Measurements from ENCODE around the gene USP6NL.
A peak's percentile ranks its signal among the peaks of the same experiment; 100 is the strongest.
"Not testable (repeated sequence)": the region's sequence is repeated elsewhere in the genome, so short reads cannot be mapped to it uniquely, and the experiment has no call there.

USP6NL gene

GRCh38 chr10:11515596-11516430 is 95.6 kb downstream of the USP6NL start:
- DNase-seq (ENCODE audit: low spot score) = peak; percentile 67

DNA sequence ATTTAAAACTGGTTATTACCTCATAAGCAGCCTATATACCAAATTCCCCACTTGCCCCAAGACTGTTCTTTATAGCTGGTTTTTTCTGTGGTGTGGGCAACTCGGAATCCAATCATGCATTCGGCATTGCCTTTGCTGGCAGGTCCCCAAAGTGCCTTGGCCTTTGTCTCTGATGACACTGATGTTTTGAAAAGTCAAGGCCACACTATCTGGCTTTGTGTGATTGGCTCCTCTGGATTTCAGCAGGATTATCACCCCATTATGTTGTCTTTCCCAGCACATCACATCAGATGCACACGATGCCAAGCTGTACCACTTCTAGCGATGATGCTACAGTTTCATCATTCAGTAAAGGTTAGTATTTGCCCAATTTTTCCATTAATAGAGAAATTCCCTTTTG is 97.7 kb downstream of the USP6NL start:
- DNase-seq (ENCODE audit: low spot score) = no peak

- no peak for DNase-seq (ENCODE audit: low spot score)
Measured at GRCh38 chr10:11512596-11512995, 98.9 kb downstream of the USP6NL start.

DNA sequence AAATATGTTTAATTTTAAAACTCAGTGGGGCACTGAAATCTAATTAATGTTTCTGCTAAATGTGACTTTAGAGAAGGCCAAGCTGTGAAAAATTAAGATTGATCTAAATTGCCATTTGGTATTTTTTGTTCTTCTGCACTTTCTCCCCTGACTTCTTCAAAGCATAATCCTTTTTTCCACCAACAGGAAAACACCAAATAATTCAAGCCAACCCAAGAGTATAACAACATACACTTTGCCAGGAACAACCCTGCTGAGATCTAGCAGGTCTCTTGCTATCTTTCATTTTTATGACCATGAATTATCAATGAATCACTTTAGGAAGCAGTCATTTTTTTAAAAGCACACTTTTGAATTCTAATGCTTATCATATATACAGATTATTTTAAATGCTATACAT is 100.1 kb downstream of the USP6NL start:
- DNase-seq (ENCODE audit: low spot score) = no peak

DNA sequence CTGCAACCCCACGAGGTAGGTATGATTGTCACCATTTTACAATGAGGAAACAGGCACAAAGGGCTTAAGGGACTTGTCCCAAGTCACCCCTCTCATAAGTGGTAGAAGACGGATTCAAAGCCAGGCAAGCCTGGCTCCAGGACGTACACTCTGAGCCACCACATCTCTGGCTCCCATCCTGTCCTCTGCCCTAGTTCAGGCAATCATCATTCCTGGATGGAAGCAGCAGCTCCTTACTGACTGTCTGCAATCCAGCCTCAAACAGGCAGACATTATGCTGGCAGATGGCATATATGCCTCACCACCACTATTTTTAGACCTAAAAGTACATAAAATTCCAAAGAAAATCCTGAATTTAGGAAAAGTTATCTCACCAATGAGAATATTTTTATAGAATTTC is 100.7 kb downstream of the USP6NL start:
- DNase-seq (ENCODE audit: low spot score) = no peak

DNA sequence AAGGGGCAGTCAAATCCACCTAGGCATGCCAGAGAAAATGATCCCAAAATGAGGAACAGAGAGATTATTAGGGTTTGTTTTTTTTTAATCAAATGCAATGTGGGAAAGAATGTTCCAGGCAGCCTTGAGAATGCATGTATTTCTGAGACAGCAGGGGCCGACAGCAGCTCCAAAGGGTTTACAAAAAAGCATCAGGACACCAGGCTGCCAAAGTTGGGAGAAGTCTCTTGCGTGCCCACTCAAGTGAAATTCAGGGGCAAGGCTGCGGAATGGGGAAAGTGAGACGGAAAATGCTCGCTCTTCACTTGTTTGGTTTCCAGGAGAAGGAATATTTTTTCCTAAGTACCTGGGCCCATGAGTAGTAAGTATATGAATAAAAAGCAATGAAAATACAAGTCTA is 101.2 kb downstream of the USP6NL start:
- no peak for DNase-seq (ENCODE audit: low spot score)

DNA sequence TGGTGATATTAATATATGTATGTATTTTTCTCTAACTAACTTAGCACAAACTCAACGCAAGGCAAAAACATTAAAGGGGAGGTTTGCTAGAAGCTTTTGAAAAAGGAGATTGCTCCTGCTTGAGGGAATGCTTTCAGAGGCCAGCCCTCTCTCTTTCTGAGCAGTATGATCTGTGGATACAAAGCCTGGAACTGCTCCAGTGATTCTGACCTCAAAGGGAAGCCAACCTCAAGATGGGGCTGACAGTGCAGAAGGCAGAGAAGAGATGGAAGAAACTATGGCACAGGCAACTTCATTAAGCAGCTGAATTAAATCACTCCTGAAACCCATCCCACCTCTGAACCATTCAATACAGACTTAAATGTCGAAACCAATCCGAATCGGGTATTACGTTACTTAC is 102.4 kb downstream of the USP6NL start:
- no peak for DNase-seq (ENCODE audit: low spot score)

GRCh38 chr10:11506247-11506789 is 105.1 kb downstream of the USP6NL start:
- no peak for DNase-seq (ENCODE audit: low spot score)

- DNase-seq (ENCODE audit: low spot score) = no peak
Measured at GRCh38 chr10:11505639-11506038, 105.8 kb downstream of the USP6NL start.

DNA sequence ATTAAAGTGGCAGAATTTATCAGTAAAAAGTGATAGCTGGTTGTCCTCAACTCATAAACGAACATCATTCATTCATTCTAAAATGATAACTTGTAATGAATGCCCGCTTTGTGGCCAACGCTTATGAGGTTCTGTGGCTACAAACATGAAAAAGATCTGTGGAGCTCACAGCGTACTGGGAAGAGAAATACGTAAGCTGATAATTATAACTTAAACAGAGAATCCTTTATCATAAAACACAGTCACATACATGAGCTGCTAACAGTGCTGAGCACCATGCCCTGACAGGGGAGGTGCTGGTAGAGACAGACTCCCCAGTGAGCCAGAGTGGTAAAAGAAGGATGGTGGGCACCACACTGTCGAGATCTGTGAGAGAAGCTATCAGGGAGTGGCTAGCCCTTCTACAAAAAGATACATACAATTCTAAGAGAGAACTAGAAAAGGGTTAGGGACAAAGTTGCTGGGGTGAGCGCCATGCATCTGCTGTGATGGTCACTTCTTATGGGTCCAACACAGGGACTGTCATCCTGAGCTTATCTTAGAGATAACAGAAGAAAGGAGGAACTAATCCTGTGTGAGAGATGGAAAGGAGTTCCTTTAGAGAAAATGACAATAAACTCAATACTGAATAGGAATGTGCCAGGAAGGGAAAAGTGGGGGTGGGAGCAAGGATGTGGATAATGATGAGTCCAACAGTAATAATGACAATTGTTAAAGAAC is 106.7 kb downstream of the USP6NL start:
- DNase-seq (ENCODE audit: low spot score) = no peak

DNA sequence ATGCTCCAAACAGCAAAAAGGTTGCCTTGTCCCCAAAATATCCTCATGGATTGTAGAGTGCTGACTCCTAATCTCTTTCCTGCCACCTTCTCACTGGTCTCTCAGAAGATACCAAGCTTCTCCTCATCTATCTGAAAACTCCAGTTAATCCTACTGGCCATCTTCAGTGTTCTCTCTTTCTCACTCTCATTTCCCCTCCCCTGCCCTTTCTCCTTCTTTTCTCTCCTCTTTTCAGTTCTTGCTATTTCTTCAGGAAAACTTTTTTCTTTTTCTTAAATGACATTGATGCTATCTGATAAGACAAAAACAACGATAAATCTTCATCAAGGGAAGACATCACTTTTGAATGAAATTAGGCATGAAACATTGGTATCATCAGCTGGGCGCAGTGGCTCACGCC is 109.8 kb downstream of the USP6NL start:
- no peak for DNase-seq (ENCODE audit: low spot score)

DNA sequence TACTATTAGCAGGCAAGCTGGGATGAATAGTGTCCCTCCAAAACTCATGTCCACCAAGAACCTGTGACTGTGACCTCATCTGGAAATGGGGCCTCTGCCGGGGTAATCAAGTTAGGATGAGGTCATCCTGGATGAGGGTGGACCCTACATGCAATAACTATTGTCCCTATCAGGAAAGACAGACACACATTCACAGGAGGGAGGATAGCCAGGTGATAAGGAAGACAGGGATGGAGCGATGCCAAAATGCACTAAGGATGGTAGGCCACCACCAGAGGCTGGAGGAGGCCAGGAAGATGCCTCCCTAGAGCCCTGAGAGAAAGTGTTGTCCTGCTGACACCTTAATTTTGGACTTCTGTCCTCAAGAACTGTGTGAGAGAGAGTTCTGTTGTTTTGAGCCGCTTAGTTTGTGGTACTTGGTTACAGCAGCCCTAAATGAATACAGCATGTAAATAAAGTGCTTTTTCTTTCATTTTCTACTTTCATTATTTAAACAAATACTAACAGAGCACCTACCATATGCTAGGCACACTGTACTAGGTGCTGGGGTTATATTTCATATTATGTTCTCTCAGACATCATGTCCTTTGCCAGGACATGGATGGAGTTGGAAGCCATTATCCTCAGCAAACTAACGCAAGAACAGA is 111.9 kb downstream of the USP6NL start:
- no peak for DNase-seq (ENCODE audit: low spot score)

- no peak for DNase-seq (ENCODE audit: low spot score)
Measured at GRCh38 chr10:11498399-11498798, 113.1 kb downstream of the USP6NL start.

DNA sequence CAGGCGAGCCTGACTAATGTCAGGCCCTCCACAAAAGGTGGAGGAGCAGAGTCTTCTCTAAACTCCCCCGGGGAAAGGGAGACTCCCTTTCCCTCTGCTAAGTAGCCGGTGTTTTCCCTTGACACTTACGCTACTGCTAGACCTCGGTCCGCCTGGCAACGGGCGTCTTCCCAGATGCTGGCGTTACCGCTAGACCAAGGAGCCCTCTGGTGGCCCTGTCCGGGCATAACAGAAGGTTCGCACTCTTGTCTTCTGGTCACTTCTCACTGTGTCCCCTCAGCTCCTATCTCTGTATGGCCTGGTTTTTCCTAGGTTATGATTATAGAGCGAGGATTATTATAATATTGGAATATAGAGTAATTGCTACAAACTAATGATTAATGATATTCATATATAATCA is 116.5 kb downstream of the USP6NL start:
- not testable (repeated sequence) for DNase-seq (ENCODE audit: low spot score)

GRCh38 chr10:11493646-11494045 is 117.8 kb downstream of the USP6NL start:
- DNase-seq (ENCODE audit: low spot score) = no peak

DNA sequence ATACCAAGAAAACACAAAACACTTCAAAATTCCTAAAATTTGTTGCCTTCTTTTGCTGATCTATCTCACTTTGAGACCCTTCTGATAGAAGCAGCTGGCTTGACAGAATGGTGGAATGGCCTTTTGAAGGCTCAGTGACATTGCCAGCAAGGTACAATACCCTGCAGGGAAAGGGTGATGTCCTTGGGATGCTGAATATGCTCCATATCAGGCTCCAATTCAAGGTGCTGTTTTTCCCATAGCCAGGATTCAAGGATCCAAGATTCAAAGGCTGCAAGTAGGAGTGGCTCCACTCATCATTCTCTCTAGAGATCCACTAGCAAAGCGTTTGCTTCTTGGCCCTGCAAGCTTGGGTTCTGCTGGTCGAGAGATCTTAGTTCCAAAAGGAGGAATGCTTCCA is 120.4 kb downstream of the USP6NL start:
- DNase-seq (ENCODE audit: low spot score) = no peak

- no peak for DNase-seq (ENCODE audit: low spot score)
Measured at GRCh38 chr10:11489591-11489990, 121.9 kb downstream of the USP6NL start.

DNA sequence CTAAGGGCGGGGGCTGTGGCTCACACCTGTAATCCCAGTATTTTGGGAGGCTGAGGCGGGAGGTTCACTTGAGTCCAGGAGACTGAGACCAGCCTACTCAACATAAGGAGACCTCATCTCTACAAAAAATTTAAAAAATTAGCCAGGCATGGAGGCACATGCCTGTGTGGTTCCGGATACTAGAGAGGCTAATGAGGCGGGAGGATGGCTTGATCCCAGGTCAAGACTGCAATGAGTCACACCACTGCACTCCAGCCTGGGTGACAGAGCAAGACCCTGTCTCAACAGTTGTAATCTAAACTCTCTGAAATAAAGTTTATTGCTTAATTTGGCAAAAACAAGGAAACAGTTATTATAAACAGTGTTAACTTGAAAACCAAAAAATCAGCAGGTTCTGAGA is 123.3 kb downstream of the USP6NL start:
- no peak for DNase-seq (ENCODE audit: low spot score)

GRCh38 chr10:11483201-11484148 is 128.0 kb downstream of the USP6NL start:
- DNase-seq (ENCODE audit: low spot score) = no peak

DNA sequence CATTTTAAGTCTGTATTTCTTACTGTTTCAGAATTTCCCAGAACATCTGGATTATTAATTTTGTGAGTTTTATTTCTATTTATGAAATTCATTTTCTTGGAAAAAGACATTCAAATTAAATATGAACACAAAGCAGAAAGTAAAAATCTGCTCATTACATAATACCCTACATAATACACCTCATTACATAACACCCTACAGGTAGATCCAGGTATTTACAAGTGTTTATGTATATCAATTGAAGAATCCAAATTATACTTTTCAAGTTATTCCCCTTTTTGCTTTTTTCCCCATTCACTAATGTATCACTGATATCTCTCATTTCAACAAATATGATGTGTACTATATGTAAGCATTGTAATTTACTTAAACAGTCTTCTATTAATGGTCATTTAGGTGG is 129.1 kb downstream of the USP6NL start:
- no peak for DNase-seq (ENCODE audit: low spot score)

DNA sequence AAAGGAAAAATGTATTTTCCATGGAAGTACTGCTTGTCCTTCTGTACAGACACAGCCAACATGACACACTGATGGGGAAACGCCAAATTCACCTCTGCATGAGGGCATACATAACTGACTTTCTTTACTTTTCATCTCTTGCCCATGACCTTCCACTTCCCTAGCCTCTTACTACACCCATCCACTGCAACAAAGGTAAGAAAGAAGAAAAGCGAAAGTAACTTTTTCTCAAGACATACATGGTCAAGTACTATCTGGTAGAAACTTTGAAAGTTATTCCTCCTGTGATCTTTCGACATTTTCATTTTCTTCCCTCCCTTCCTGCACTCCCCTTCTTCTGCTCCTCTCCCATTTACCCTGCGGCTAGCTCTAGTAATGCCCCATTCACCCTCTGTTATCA is 130.8 kb downstream of the USP6NL start:
- no peak for DNase-seq (ENCODE audit: low spot score)

DNA sequence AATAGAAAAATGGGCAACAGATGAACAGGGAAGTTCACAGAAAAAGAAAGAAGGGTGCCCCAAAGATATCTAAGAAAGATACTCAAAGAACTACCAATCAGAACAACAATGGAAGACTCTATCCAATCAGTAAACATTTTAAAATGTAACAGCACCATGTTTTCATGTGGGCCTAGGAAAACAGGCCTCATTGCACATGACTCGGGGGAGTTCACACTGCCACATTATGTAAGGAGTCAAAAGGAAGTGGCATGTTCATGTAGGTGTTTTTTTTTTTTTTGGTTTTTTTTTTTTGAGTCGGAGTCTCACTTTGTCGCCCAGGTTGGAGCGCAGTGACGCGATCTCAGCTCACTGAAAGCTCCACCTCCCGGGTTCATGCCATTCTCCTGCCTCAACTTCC is 132.2 kb downstream of the USP6NL start:
- DNase-seq (ENCODE audit: low spot score) = no peak

All from GM03348 (cell line).